Measurements from ENCODE around the gene TMED4. TPM values are rescaled to one million over a fixed set of nuclear protein-coding genes. Genes with fewer than 3 reads are reported as not detected.

Gene TMED4
- total and polyA plus RNA-seq, 12 donors: 42.9 to 81.4 (median 67.8) TPM

DNA sequence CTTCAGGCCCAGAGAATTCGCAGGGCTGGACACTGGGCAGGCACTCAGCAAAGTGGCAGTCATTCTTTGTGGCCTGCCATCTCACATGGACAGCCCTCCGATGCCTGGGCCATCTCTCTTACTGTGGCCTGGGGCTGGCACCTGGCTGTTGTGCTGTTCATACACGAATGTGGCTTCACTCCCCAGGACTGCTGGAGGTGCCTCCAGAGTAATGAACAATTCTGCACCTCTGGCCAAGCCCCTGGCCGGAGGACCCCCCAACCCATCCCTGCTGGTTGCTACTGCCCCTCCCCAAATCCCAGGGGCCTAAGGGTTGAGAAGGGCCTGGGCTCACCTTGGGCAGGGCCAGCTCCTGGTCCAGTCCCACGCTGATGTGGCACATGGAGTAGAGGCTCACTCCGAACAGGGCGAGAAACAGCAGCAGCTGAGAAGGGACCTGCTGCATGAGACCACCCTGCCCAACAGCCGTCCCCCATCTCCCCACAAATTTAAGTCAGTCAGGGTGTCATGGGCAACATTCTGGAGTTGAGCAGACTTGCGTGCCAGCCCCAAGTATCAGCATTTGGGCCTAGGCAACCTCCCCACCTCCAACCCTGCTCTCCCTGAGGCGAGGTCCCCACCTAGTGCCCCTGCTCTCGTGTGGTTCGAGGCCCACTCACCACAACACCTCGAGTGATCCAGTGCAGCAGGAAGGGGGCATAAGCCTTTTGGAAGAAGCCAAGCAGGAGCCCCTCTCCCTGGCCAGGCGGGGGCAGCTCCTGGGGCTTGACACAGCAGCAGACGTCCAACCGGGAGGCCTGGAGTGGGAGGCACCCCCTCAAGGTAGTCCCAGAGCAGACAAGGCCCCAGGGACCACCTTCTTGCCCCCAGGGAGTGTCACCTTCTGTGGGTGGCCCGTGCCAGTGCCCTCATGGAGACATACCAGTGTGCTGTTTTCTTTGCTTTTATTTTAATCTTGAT is 50.3 kb downstream of the TMED4 start:
- Histone ChIP-seq H3K4me3 (no peak overlapping the region), H3K4me1 (no peaks in the 10 kb centered on the region), H3K27ac (no peak overlapping the region), H3K27me3 (no peaks in the 10 kb centered on the region), H3K9me3 (peaks cover 0 to 21% (median 8%) of the 10 kb centered on the region in 11 donors), H3K36me3 (no peaks in the 10 kb centered on the region)
- TF ChIP-seq, protein P1, sequence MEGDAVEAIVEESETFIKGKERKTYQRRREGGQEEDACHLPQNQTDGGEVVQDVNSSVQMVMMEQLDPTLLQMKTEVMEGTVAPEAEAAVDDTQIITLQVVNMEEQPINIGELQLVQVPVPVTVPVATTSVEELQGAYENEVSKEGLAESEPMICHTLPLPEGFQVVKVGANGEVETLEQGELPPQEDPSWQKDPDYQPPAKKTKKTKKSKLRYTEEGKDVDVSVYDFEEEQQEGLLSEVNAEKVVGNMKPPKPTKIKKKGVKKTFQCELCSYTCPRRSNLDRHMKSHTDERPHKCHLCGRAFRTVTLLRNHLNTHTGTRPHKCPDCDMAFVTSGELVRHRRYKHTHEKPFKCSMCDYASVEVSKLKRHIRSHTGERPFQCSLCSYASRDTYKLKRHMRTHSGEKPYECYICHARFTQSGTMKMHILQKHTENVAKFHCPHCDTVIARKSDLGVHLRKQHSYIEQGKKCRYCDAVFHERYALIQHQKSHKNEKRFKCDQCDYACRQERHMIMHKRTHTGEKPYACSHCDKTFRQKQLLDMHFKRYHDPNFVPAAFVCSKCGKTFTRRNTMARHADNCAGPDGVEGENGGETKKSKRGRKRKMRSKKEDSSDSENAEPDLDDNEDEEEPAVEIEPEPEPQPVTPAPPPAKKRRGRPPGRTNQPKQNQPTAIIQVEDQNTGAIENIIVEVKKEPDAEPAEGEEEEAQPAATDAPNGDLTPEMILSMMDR (IDR thresholded peaks at IDR 0.05): no peak
- WGBS, 2 donors: 82 to 85% methylated on average over 17 of the region's 17 CpGs
- ATAC-seq: peak in 1 of 8 donors; percentile 40
- DNase-seq: no peak
- intact Hi-C loops (cut with DNase I): no loop called here

DNA sequence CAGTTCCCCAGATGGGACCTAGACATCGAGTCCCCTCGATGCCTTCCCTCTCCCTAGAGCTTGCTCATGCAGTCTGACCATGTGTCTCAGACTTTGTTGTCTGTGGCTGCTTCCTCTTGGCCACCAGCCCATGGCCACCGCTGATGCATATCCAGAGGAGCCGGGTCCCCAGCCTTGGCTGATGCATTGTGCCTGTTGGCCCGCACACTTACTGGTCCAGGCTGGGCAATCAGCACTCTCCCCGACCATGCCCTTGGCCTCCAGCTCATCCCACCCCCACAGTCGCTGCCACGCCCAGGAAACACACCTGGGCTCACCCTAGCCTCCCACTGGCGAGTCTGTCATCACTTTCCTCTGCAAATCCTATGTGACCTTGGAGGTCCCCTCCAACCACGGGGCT is 51.0 kb downstream of the TMED4 start:
- TF ChIP-seq, protein P1 (IDR thresholded peaks at IDR 0.05): no peak
- Histone ChIP-seq H3K27me3 (no peaks in the 10 kb centered on the region), H3K9me3 (peaks cover 0 to 28% (median 13%) of the 10 kb centered on the region in 11 donors), H3K4me3 (no peak overlapping the region), H3K27ac (no peak overlapping the region), H3K4me1 (no peaks in the 10 kb centered on the region), H3K36me3 (no peaks in the 10 kb centered on the region)
- WGBS, 2 donors: 60 to 70% methylated on average over 10 of the region's 10 CpGs
- intact Hi-C loops (cut with DNase I): no loop called here
- ATAC-seq (peak in 1 of 8 donors; percentile 23), DNase-seq (no peak)

Other genes with a start within 250 kb of the TMED4 start
- gene NUDCD3, start 91.6 kb downstream of the TMED4 start, total RNA-seq: 100 to 1,000 TPM in 8 of 10 donors, 10 to 100 TPM in 2; 92.8 to 116 (median 105) TPM
- 10 to 100 TPM; 16.2 to 27.6 TPM for gene NUDCD3, start 91.6 kb downstream of the TMED4 start, polyA plus RNA-seq
- gene NPC1L1, start 40.9 kb downstream of the TMED4 start, total RNA-seq: under 1 TPM in 9 of 10 donors, not detected in 1; 0.06 to 0.29 (median 0.12) TPM
- under 1 TPM; under 0.01 to 0.15 TPM for gene NPC1L1, start 40.9 kb downstream of the TMED4 start, polyA plus RNA-seq
- gene DDX56, start 8.3 kb downstream of the TMED4 start, total RNA-seq: 10 to 100 TPM; 23.2 to 40.7 (median 27.4) TPM
- gene DDX56, start 8.3 kb downstream of the TMED4 start, polyA plus RNA-seq: 100 to 1,000 TPM in 1 of 2 donors, 10 to 100 TPM in 1; 40.1 to 100 TPM
- 100 to 1,000 TPM; 500 to 724 (median 679) TPM for gene OGDH, start 24.4 kb upstream of the TMED4 start, total RNA-seq
- gene OGDH, start 24.4 kb upstream of the TMED4 start, polyA plus RNA-seq: 100 to 1,000 TPM; 202 to 421 TPM
- gene ZMIZ2, start 166.6 kb upstream of the TMED4 start, total RNA-seq: 10 to 100 TPM; 38.9 to 80.4 (median 47.9) TPM
- 10 to 100 TPM; 26.3 to 87.3 TPM for gene ZMIZ2, start 166.6 kb upstream of the TMED4 start, polyA plus RNA-seq
- gene PPIA, start 214.4 kb upstream of the TMED4 start, total RNA-seq: 100 to 1,000 TPM; 355 to 728 (median 423) TPM
- 1,000 to 10,000 TPM; 1,028 to 3,654 TPM for gene PPIA, start 214.4 kb upstream of the TMED4 start, polyA plus RNA-seq